OCI-LY3 (cell line): ENCODE data around the gene AHNAK.

Source experiments
- CTCF ChIP-seq: fragments of 200-600, 300-600 bp; sonication (generic); IDR thresholded peaks from 2 replicates; pipeline ENCODE4 v1.5.1; 2014; ENCODE audit warnings: antibody characterized with exemption, low read length, low read depth
- EZH2phosphoT487 ChIP-seq: fragments of 200-600 bp; shearing (Covaris generic); IDR thresholded peaks from 2 replicates; pipeline ENCODE4 v1.6.1; 2018; ENCODE audit warnings: antibody characterized with exemption, mixed run types, low read depth

GRCh38 chr11:62477927-62478326, 68.7 kb downstream of the AHNAK start:
- TF ChIP-seq CTCF (no peak), EZH2phosphoT487 (no peak)
